Measurements from ENCODE around the gene PKNOX2.

The PKNOX2 gene

GRCh38 chr11:125314276-125315078 lies 149.9 kb downstream of the PKNOX2 start:
- Histone ChIP-seq H3K79me2 (ENCODE audit: low read length) (no peaks in the 10 kb centered on the region), H3K27me3 (ENCODE audit: low read depth, low read length) (peaks cover 22% of the 10 kb centered on the region; the same call in 1 of the 2 replicates), H2AFZ (ENCODE audit: low read depth, low read length) (no peak overlapping the region)

GRCh38 chr11:125315079-125315740 lies 150.7 kb downstream of the PKNOX2 start:
- Histone ChIP-seq H3K4me2 (ENCODE audit: low read length) (no peak overlapping the region), H3K27ac (ENCODE audit: low read length) (no peak overlapping the region)

More at GRCh38 chr11:125314276-125315078, 149.9 kb downstream of the PKNOX2 start:
- Histone ChIP-seq H3K9ac (ENCODE audit: low read length) (no peak overlapping the region), H3K9me3 (ENCODE audit: insufficient read depth, low read length) (no peaks in the 10 kb centered on the region), H4K20me1 (ENCODE audit: insufficient read depth, low read length) (no peaks in the 10 kb centered on the region), H3K4me2 (ENCODE audit: low read length) (no peak overlapping the region), H3K4me3 (ENCODE audit: low read length) (no peak overlapping the region), H3K27ac (ENCODE audit: low read length) (no peak overlapping the region), H3K36me3 (replicated peaks; ENCODE audit: low read depth, low read length) (no peaks in the 10 kb centered on the region), H3K4me1 (ENCODE audit: low read length) (no peaks in the 10 kb centered on the region)
- TF ChIP-seq CTCF (IDR thresholded peaks at IDR 0.05; ENCODE audit: low read depth, low read length): no peak
- TF ChIP-seq EZH2phosphoT487 (IDR thresholded peaks at IDR 0.05; ENCODE audit: low read depth): no peak

GRCh38 chr11:125317416-125317815 lies 152.9 kb downstream of the PKNOX2 start:
- H3K27me3 ChIP-seq (ENCODE audit: low read depth, low read length): peaks cover 27% of the 10 kb centered on the region
- no peaks in the 10 kb centered on the region for H3K4me1 ChIP-seq (ENCODE audit: low read length)
- no peak overlapping the region for H3K27ac ChIP-seq (ENCODE audit: low read length)
- TF ChIP-seq CTCF (IDR thresholded peaks at IDR 0.05; ENCODE audit: low read depth, low read length): no peak
- no peak for TF ChIP-seq EZH2phosphoT487 (IDR thresholded peaks at IDR 0.05; ENCODE audit: low read depth)
- H3K79me2 ChIP-seq (ENCODE audit: low read length): no peaks in the 10 kb centered on the region
- no peaks in the 10 kb centered on the region for H4K20me1 ChIP-seq (ENCODE audit: insufficient read depth, low read length)
- no peak overlapping the region for H3K4me2 ChIP-seq (ENCODE audit: low read length)
- H3K9me3 ChIP-seq (ENCODE audit: insufficient read depth, low read length): no peaks in the 10 kb centered on the region
- H2AFZ ChIP-seq (ENCODE audit: low read depth, low read length): no peak overlapping the region
- no peak overlapping the region for H3K9ac ChIP-seq (ENCODE audit: low read length)
- no peak overlapping the region for H3K4me3 ChIP-seq (ENCODE audit: low read length)
- no peaks in the 10 kb centered on the region for H3K36me3 ChIP-seq (replicated peaks; ENCODE audit: low read depth, low read length)

More at GRCh38 chr11:125315079-125315740, 150.7 kb downstream of the PKNOX2 start:
- Histone ChIP-seq H3K79me2 (ENCODE audit: low read length) (no peaks in the 10 kb centered on the region), H3K9ac (ENCODE audit: low read length) (no peak overlapping the region), H3K9me3 (ENCODE audit: insufficient read depth, low read length) (no peaks in the 10 kb centered on the region), H2AFZ (ENCODE audit: low read depth, low read length) (no peak overlapping the region), H4K20me1 (ENCODE audit: insufficient read depth, low read length) (no peaks in the 10 kb centered on the region), H3K4me3 (ENCODE audit: low read length) (no peak overlapping the region), H3K4me1 (ENCODE audit: low read length) (no peaks in the 10 kb centered on the region), H3K27me3 (ENCODE audit: low read depth, low read length) (peaks cover 27% of the 10 kb centered on the region), H3K36me3 (replicated peaks; ENCODE audit: low read depth, low read length) (no peaks in the 10 kb centered on the region)
- no peak for TF ChIP-seq EZH2phosphoT487 (IDR thresholded peaks at IDR 0.05; ENCODE audit: low read depth)
- TF ChIP-seq CTCF (IDR thresholded peaks at IDR 0.05; ENCODE audit: low read depth, low read length): no peak

GRCh38 chr11:125319649-125320048 lies 155.1 kb downstream of the PKNOX2 start:
- no peaks in the 10 kb centered on the region for H3K36me3 ChIP-seq (replicated peaks; ENCODE audit: low read depth, low read length)
- no peaks in the 10 kb centered on the region for H3K4me1 ChIP-seq (ENCODE audit: low read length)
- no peak overlapping the region for H3K27ac ChIP-seq (ENCODE audit: low read length)
- no peaks in the 10 kb centered on the region for H4K20me1 ChIP-seq (ENCODE audit: insufficient read depth, low read length)
- no peak overlapping the region for H3K9ac ChIP-seq (ENCODE audit: low read length)
- no peak for TF ChIP-seq CTCF (IDR thresholded peaks at IDR 0.05; ENCODE audit: low read depth, low read length)
- no peaks in the 10 kb centered on the region for H3K9me3 ChIP-seq (ENCODE audit: insufficient read depth, low read length)
- H3K27me3 ChIP-seq (ENCODE audit: low read depth, low read length): peaks cover 49% of the 10 kb centered on the region
- no peak overlapping the region for H3K4me3 ChIP-seq (ENCODE audit: low read length)
- H3K4me2 ChIP-seq (ENCODE audit: low read length): no peak overlapping the region
- no peaks in the 10 kb centered on the region for H3K79me2 ChIP-seq (ENCODE audit: low read length)
- no peak overlapping the region for H2AFZ ChIP-seq (ENCODE audit: low read depth, low read length)
